Stomach (tissue), 4 donors: ENCODE measurements around the gene STIM2.

Experiments
- CTCF ChIP-seq, 7 experiments: fragments of 450-650 bp in 4 of 7; fragments of 200-600 bp in 3 of 7; sonication (generic) in 3 of 7; IDR thresholded peaks; one replicate each; pipeline ENCODE4 v1.5.1; 2016 to 2019; ENCODE audit warnings: antibody characterized with exemption in 7 of 7, control low read depth in 2 of 7, mild to moderate bottlenecking in 1 of 7
- EP300 ChIP-seq: sonication (generic); formaldehyde crosslinking; IDR thresholded peaks from one replicate; pipeline ENCODE4 v1.6.1; 2017; ENCODE audit warnings: antibody characterized with exemption
- POLR2A ChIP-seq, 4 donors: fragments of 450-650 bp; IDR thresholded peaks; one replicate each; pipeline ENCODE4 v1.6.1; 2016; ENCODE audit warnings: antibody characterized with exemption in 4 of 4, control low read depth in 2 of 4, mild to moderate bottlenecking in 1 of 4, moderate library complexity in 1 of 4
- POLR2AphosphoS5 ChIP-seq, 3 donors: sonication (generic); formaldehyde crosslinking; IDR thresholded peaks; one replicate each; pipeline ENCODE4 v1.6.1; 2016; ENCODE audit warnings: antibody characterized with exemption in 3 of 3

GRCh38 chr4:26943391-26943790 lies 82.8 kb downstream of the STIM2 start:
- TF ChIP-seq POLR2A (IDR thresholded peaks at IDR 0.05) (no peak), CTCF (IDR thresholded peaks at IDR 0.05) (no peak), POLR2AphosphoS5 (IDR thresholded peaks at IDR 0.05) (no peak), EP300 (no peak)
